Hepatocyte (in vitro differentiated cells): Measurements from ENCODE around the gene PPP3CA. TPM values are rescaled to one million over a fixed set of nuclear protein-coding genes. Genes with fewer than 3 reads are reported as not detected.

ENCODE experiments used
- DNase-seq: peaks from one replicate; pipeline ENCODE4 v3.0.0-alpha.2; 2016; ENCODE audit warnings: low spot score
- H2AFZ ChIP-seq: fragments of 200-600 bp; sonication (generic); 2 replicates; pipeline ENCODE4 v1.6.0; 2016; ENCODE audit warnings: antibody characterized with exemption, mild to moderate bottlenecking
- H3K27ac ChIP-seq: fragments of 200-600 bp; sonication (generic); 2 replicates; pipeline ENCODE4 v1.5.1; 2016; ENCODE audit warnings: mild to moderate bottlenecking
- H3K27me3 ChIP-seq: fragments of 200-600 bp; sonication (generic); 2 replicates; pipeline ENCODE4 v1.6.1; 2016
- H3K36me3 ChIP-seq: fragments of 200-600 bp; sonication (generic); replicated peaks from 2 replicates; pipeline ENCODE4 v1.5.1; 2016; ENCODE audit warnings: low read depth; ENCODE audit not compliant: insufficient read depth
- H3K4me1 ChIP-seq: fragments of 200-600 bp; sonication (generic); 2 replicates; pipeline ENCODE4 v1.5.1; 2016; ENCODE audit warnings: mild to moderate bottlenecking, moderate library complexity; ENCODE audit not compliant: insufficient read depth
- H3K4me2 ChIP-seq: fragments of 200-600 bp; sonication (generic); 2 replicates; pipeline ENCODE4 v1.6.0; 2016
- H3K4me3 ChIP-seq: fragments of 200-600 bp; sonication (generic); 2 replicates; pipeline ENCODE4 v1.5.1; 2016; ENCODE audit warnings: mild to moderate bottlenecking
- H3K79me2 ChIP-seq: fragments of 200-600 bp; sonication (generic); 2 replicates; pipeline ENCODE4 v1.6.0; 2017; ENCODE audit warnings: mild to moderate bottlenecking
- H3K9me2 ChIP-seq: fragments of 200-600 bp; sonication (generic); replicated peaks from 2 replicates; pipeline ENCODE4 v1.6.0; 2017; ENCODE audit warnings: mild to moderate bottlenecking; ENCODE audit not compliant: insufficient read depth
- H3K9me3 ChIP-seq: fragments of 200-600 bp; sonication (generic); 2 replicates; pipeline ENCODE4 v1.5.1; 2016; ENCODE audit warnings: low read depth, mild to moderate bottlenecking
- H4K20me1 ChIP-seq: fragments of 200-600 bp; sonication (generic); 2 replicates; pipeline ENCODE4 v1.6.0; 2016; ENCODE audit warnings: mild to moderate bottlenecking; ENCODE audit not compliant: insufficient read depth, poor library complexity, severe bottlenecking
- CTCF ChIP-seq: fragments of 200-600 bp; sonication (generic); IDR thresholded peaks from 2 replicates; pipeline ENCODE4 v1.5.1; 2016; ENCODE audit warnings: antibody characterized with exemption, mild to moderate bottlenecking; ENCODE audit not compliant: poor library complexity
- EZH2 ChIP-seq: fragments of 200-600 bp; sonication (generic); IDR thresholded peaks from 2 replicates; pipeline ENCODE4 v1.6.1; 2016; ENCODE audit warnings: antibody characterized with exemption, mild to moderate bottlenecking, borderline replicate concordance
- EZH2phosphoT487 ChIP-seq: fragments of 200-600 bp; sonication (generic); IDR thresholded peaks from one replicate; pipeline ENCODE4 v1.6.1; 2018; ENCODE audit warnings: antibody characterized with exemption, mild to moderate bottlenecking, low read depth, moderate library complexity; ENCODE audit not compliant: unreplicated experiment, severe bottlenecking
- WGBS: methylation state at CpG from one replicate; pipeline ENCODE4 v1.1.6; 2016; ENCODE audit warnings: low lambda C conversion rate; ENCODE audit errors: missing lambda C conversion rate; 5-methylcytosine and 5-hydroxymethylcytosine counted together
- polyA plus RNA-seq: library from polyadenylated mRNA; unstranded; fragments of >200 nt; fragmentation: Nextera tagmentation; extraction: Ambion mirVana; gene quantifications from 2 replicates; pipeline ENCODE4 v1.2.1, GENCODE V29; 2016
- total RNA-seq: library from RNA; depleted of rRNA; stranded (reverse); fragments of >200 nt; gene quantifications from 2 replicates; pipeline ENCODE4 v1.2.3, GENCODE V29; 2014

Gene PPP3CA
- total and polyA plus RNA-seq, 2 experiments from 2014 or later, result 12.9 to 49.5 TPM

GRCh38 chr4:101294597-101294996, 52.7 kb downstream of the PPP3CA start:
- Histone ChIP-seq H3K79me2 (peaks cover 85% of the 10 kb centered on the region), H3K4me2 (no peak overlapping the region), H3K27me3 (no peaks in the 10 kb centered on the region), H2AFZ (no peak overlapping the region), H3K27ac (no peak overlapping the region), H4K20me1 (peaks cover 14% of the 10 kb centered on the region), H3K9me2 (no peaks in the 10 kb centered on the region), H3K9me3 (no peaks in the 10 kb centered on the region), H3K4me3 (no peak overlapping the region), H3K36me3 (no peaks in the 10 kb centered on the region), H3K4me1 (no peaks in the 10 kb centered on the region)
- DNase-seq, result no peak
- 95% methylated on average over 3 of the region's 3 CpGs for WGBS
- no peak for TF ChIP-seq EZH2phosphoT487
- no peak for TF ChIP-seq EZH2
- TF ChIP-seq CTCF, result no peak

- no peak for DNase-seq
- H3K9me3 ChIP-seq, result no peaks in the 10 kb centered on the region
- H3K9me2 ChIP-seq, result no peaks in the 10 kb centered on the region
- H3K4me3 ChIP-seq, result no peak overlapping the region
- no peak overlapping the region for H2AFZ ChIP-seq
- 92% methylated on average over 2 of the region's 2 CpGs for WGBS
- peaks cover 84% of the 10 kb centered on the region for H3K79me2 ChIP-seq
- no peak overlapping the region for H3K27ac ChIP-seq
- H3K4me1 ChIP-seq, result no peaks in the 10 kb centered on the region
- H3K36me3 ChIP-seq, result no peaks in the 10 kb centered on the region
- peaks cover 18% of the 10 kb centered on the region for H4K20me1 ChIP-seq
- no peak overlapping the region for H3K4me2 ChIP-seq
- TF ChIP-seq EZH2phosphoT487 (no peak), CTCF (no peak), EZH2 (no peak)
- H3K27me3 ChIP-seq, result no peaks in the 10 kb centered on the region
Measured at GRCh38 chr4:101292901-101293300, 54.4 kb downstream of the PPP3CA start.

- Histone ChIP-seq H3K9me2 (no peaks in the 10 kb centered on the region), H3K4me1 (no peaks in the 10 kb centered on the region), H3K27ac (no peak overlapping the region), H4K20me1 (peaks cover 20% of the 10 kb centered on the region), H3K27me3 (no peaks in the 10 kb centered on the region), H3K4me2 (no peak overlapping the region), H3K79me2 (peaks cover 84% of the 10 kb centered on the region), H3K9me3 (no peaks in the 10 kb centered on the region), H3K36me3 (no peaks in the 10 kb centered on the region), H3K4me3 (no peak overlapping the region), H2AFZ (no peak overlapping the region)
- 51% methylated on average over 4 of the region's 4 CpGs for WGBS
- DNase-seq, result no peak
- TF ChIP-seq EZH2 (no peak), CTCF (no peak), EZH2phosphoT487 (no peak)
Measured at GRCh38 chr4:101292214-101292613, 55.1 kb downstream of the PPP3CA start.

- no peaks in the 10 kb centered on the region for H3K27me3 ChIP-seq
- H3K4me3 ChIP-seq, result no peak overlapping the region
- peaks cover 82% of the 10 kb centered on the region for H3K79me2 ChIP-seq
- H3K27ac ChIP-seq, result no peak overlapping the region
- H4K20me1 ChIP-seq, result peaks cover 24% of the 10 kb centered on the region
- H3K4me1 ChIP-seq, result no peaks in the 10 kb centered on the region
- DNase-seq, result no peak
- no peak overlapping the region for H3K4me2 ChIP-seq
- H3K36me3 ChIP-seq, result no peaks in the 10 kb centered on the region
- TF ChIP-seq EZH2, result no peak
- no peak for TF ChIP-seq EZH2phosphoT487
- no peak for TF ChIP-seq CTCF
- H3K9me3 ChIP-seq, result no peaks in the 10 kb centered on the region
- WGBS, result 67% methylated on average over 1 of the region's 1 CpG
- H3K9me2 ChIP-seq, result no peaks in the 10 kb centered on the region
- no peak overlapping the region for H2AFZ ChIP-seq
Measured at GRCh38 chr4:101291198-101291597, 56.1 kb downstream of the PPP3CA start.
